C4-2B (cell line): ENCODE measurements around the gene ZSWIM5.

ENCODE experiments used
- H3K27ac ChIP-seq: fragments of 450-650 bp; 2 replicates; pipeline ENCODE4 v1.5.1; 2017
- CTCF ChIP-seq: fragments of 450-650 bp; conservative IDR thresholded peaks from 2 replicates; pipeline ENCODE4 v1.5.1; 2017; ENCODE audit warnings: mild to moderate bottlenecking
- ZFX ChIP-seq: fragments of 450-650 bp; IDR thresholded peaks from 2 replicates; pipeline ENCODE4 v1.6.1; 2017

Gene ZSWIM5

GRCh38 chr1:45215485-45216199 lies 9.2 kb upstream of the ZSWIM5 start:
- no peak for TF ChIP-seq CTCF
- TF ChIP-seq ZFX = no peak
- H3K27ac ChIP-seq = no peak overlapping the region

GRCh38 chr1:45213892-45214291 lies 7.5 kb upstream of the ZSWIM5 start:
- TF ChIP-seq CTCF = no peak
- TF ChIP-seq ZFX = no peak
- H3K27ac ChIP-seq = no peak overlapping the region

DNA sequence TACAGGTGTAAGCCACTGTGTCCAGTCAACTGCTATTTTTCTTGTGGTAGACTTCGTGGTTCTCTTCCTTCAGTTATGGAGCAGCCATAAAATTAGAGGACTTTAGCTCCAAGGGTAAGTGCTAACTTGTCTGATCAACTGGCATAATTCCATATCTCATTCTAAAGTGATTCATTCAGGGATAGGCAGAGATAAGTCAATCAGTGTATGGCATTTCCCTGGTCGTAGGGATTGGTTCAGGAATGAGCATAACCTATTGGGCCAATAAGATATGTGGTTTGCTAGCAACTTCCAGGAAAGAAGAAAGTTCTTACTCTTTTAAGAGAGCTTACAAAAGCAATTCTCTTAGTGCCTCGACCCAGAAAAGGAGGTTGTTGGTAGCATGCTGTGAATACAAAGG lies 4.7 kb upstream of the ZSWIM5 start:
- TF ChIP-seq ZFX = no peak
- no peak for TF ChIP-seq CTCF
- no peak overlapping the region for H3K27ac ChIP-seq

GRCh38 chr1:45206808-45207623 lies 611 bp upstream of the ZSWIM5 start:
- H3K27ac ChIP-seq = peak overlapping the region; percentile 76
- TF ChIP-seq ZFX (no peak), CTCF (no peak)

DNA sequence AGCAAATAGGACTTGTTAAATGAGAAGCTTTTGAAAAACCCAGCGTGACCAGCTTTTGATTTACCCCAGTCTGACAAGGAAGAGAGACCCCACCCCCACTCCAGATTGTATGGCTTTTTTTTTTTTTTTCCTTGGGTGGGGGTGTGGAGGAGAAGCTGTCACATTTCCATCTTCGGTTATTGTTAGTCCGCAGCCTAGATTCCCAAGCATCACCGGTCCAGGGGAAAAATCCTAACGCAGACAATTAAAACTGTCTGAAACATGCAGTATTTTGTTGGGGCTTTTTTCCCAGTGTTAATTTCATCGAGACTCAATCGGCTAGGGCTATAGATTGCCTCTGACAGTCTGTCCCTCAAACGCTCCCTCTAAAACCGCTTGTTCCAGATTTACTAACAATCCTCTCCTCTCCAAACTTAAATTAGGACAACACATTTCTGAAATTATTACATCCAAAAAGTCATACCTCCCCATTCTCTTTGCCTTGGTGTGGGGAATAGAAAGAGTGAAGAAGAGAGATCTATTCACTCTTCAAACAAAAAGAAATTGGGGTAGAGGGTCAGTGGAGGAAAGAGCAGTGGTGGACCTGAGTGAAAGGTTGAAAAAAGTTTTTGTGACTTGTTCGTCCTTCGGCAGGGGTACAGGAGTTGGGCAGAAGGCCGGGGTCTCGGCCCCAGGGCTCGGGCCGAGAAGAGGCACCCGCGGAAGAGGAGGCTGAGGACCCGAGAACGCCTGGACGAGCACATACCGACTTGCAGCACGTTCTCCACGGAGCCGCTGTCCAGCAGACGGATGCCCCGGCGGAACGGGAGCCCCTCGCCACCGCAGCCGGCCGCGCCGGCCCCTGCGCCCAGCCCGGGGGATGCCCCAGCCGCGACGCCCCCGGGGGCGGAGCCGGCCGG lies 1.1 kb downstream of the ZSWIM5 start:
- peak overlapping the region; percentile 76 for H3K27ac ChIP-seq
- TF ChIP-seq CTCF = no peak
- no peak for TF ChIP-seq ZFX

DNA sequence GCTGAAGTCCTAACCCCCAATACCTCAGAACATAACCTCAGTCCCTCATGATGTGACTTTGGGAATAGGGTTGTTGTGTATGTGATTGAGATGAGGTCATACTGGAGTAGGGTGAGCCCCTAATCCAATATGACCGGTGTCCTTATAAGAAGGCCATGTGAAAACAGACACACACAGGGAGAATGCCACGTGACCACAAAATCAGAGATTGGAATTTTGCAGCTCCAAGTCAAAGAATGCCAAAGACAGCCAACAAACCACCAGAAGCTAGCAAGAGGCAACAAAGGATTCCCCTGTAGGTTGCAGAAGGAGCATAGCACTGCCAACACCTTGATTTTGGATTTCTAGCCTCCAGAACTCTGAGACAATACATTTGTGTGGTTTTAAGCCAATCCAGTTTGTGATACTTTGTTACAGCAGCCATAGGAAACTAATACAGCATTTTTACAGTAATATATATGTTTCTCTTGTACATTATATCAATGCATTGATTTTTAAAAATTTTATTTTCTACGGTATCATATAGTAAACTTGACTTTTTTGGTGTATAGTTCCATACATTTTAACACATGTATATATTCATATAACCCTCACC lies 5.4 kb downstream of the ZSWIM5 start:
- TF ChIP-seq ZFX (no peak), CTCF (no peak)
- H3K27ac ChIP-seq = no peak overlapping the region
